H1 (cell line): ENCODE results near the gene ATP11A. TPM values are rescaled to one million over a fixed set of nuclear protein-coding genes. Genes with fewer than 3 reads are reported as not detected.

Experiments used
- CTCF ChIA-PET: fragments of 300-600 bp; sonication (Branson Sonifier 250); formaldehyde crosslinking; loops from one replicate; lab custom pipeline; 2021; ENCODE audit not compliant: partially characterized antibody; lab: Charles Lee
- POLR2A ChIA-PET: fragments of 300-600 bp; sonication (Branson Sonifier 250); formaldehyde crosslinking; loops from one replicate; lab custom pipeline; 2021; ENCODE audit warnings: inconsistent platforms; ENCODE audit not compliant: partially characterized antibody; lab: Charles Lee
- DNase-seq, 2 experiments: peaks; one replicate each; pipeline versions ENCODE4 v3.0.0 to v3.0.0-alpha.2; 2010 to 2022; ENCODE audit warnings: low spot score in 2 of 2, low read depth in 1 of 2, mixed read lengths in 1 of 2
- FAIRE-seq: peaks from 2 replicates; lab custom pipeline; 2011; peaks lifted over from hg19 to GRCh38; lab: Jason Lieb, UNC
- H2AFZ ChIP-seq: 2 replicates; pipeline ENCODE4 v1.8.1; 2012; ENCODE audit warnings: low read length, inconsistent platforms
- H2AK5ac ChIP-seq: 2 replicates; pipeline ENCODE4 v1.6.1; 2013; ENCODE audit warnings: low read depth, low read length
- H2BK120ac ChIP-seq: replicated peaks from 2 replicates; pipeline ENCODE3; 2013; ENCODE audit warnings: low read depth, low read length, inconsistent platforms
- H2BK12ac ChIP-seq: 2 replicates; pipeline ENCODE4 v1.6.1; 2013; ENCODE audit warnings: low read depth, low read length
- H2BK15ac ChIP-seq: 2 replicates; pipeline ENCODE4 v1.6.1; 2013; ENCODE audit warnings: low read length
- H2BK20ac ChIP-seq: 2 replicates; pipeline ENCODE4 v1.6.1; 2013; ENCODE audit warnings: low read length
- H2BK5ac ChIP-seq: 2 replicates; pipeline ENCODE4 v1.6.1; 2013; ENCODE audit warnings: low read depth, low read length
- H3K14ac ChIP-seq: 2 replicates; pipeline ENCODE4 v1.6.1; 2013; ENCODE audit warnings: inconsistent platforms; ENCODE audit not compliant: insufficient read length
- H3K18ac ChIP-seq: 2 replicates; pipeline ENCODE4 v1.6.1; 2013; ENCODE audit warnings: low read length; ENCODE audit errors: extremely low read depth
- H3K23ac ChIP-seq: 2 replicates; pipeline ENCODE4 v1.6.1; 2013; ENCODE audit warnings: inconsistent platforms; ENCODE audit not compliant: insufficient read length
- H3K23me2 ChIP-seq: 2 replicates; pipeline ENCODE4 v1.6.1; 2013; ENCODE audit warnings: low read depth, low read length
- H3K27ac ChIP-seq: 2 replicates; pipeline ENCODE4 v1.6.1; 2011; ENCODE audit warnings: low read depth, low read length, inconsistent platforms
- H3K27me3 ChIP-seq, 4 experiments: replicated peaks in 1 of 4; 1 replicate in 1 of 4; 2 replicates in 3 of 4; pipeline versions ENCODE4 v1.6.1 to v1.8.1; 2011 to 2013; ENCODE audit warnings: low read length in 3 of 4, mild to moderate bottlenecking in 3 of 4, inconsistent platforms in 2 of 4, mixed read lengths in 2 of 4, moderate library complexity in 1 of 4; ENCODE audit not compliant: control insufficient read depth in 3 of 4, insufficient read depth in 3 of 4; ENCODE audit errors: extremely low read depth in 1 of 4
- H3K36me3 ChIP-seq, 4 experiments: 2 replicates each; pipeline versions ENCODE4 v1.6.1 to v1.8.1; 2011 to 2013; ENCODE audit warnings: mild to moderate bottlenecking in 4 of 4, low read length in 3 of 4, moderate library complexity in 2 of 4, control low read depth in 1 of 4, inconsistent platforms in 1 of 4; ENCODE audit not compliant: insufficient read depth in 4 of 4, control insufficient read depth in 2 of 4
- H3K4ac ChIP-seq: replicated peaks from 2 replicates; pipeline ENCODE3; 2013; ENCODE audit warnings: low read length, low read depth, mixed read lengths, inconsistent platforms; ENCODE audit not compliant: insufficient read length
- H3K4me1 ChIP-seq, 4 experiments: replicated peaks in 1 of 4; 1 replicate in 1 of 4; 2 replicates in 3 of 4; pipeline versions ENCODE4 v1.6.1 to v1.8.1; 2011 to 2013; ENCODE audit warnings: low read length in 3 of 4, inconsistent platforms in 2 of 4, mixed read lengths in 1 of 4; ENCODE audit not compliant: insufficient read depth in 4 of 4, control insufficient read depth in 3 of 4
- H3K4me2 ChIP-seq, 2 experiments: 2 replicates each; pipeline versions ENCODE4 v1.6.1 to v1.8.1; 2011 to 2013; ENCODE audit warnings: low read depth in 2 of 2, low read length in 2 of 2, control low read depth in 1 of 2, inconsistent platforms in 1 of 2, mild to moderate bottlenecking in 1 of 2; ENCODE audit not compliant: insufficient read depth in 1 of 2
- H3K4me3 ChIP-seq, 4 experiments: fragments of 200-600, 300-600 bp in 1 of 4; sonication (generic), shearing (Covaris generic), sonication (Bioruptor Twin) in 1 of 4; 2 replicates each; pipeline versions ENCODE4 v1.5.1 to v1.8.1; 2011 to 2016; ENCODE audit warnings: low read length in 4 of 4, low read depth in 3 of 4, control low read depth in 2 of 4, inconsistent platforms in 2 of 4, mild to moderate bottlenecking in 2 of 4, mixed read lengths in 1 of 4, moderate library complexity in 1 of 4; ENCODE audit not compliant: insufficient read depth in 2 of 4; ENCODE audit errors: extremely low read depth in 1 of 4
- H3K56ac ChIP-seq: replicated peaks from 2 replicates; pipeline ENCODE3; 2013; ENCODE audit warnings: low read depth, mild to moderate bottlenecking, mixed read lengths, low read length, inconsistent platforms; ENCODE audit not compliant: insufficient read length
- H3K79me1 ChIP-seq: 2 replicates; pipeline ENCODE4 v1.6.1; 2013; ENCODE audit warnings: low read depth, low read length, control low read depth
- H3K79me2 ChIP-seq, 2 experiments: 2 replicates each; pipeline versions ENCODE4 v1.6.1 to v1.8.1; 2012 to 2013; ENCODE audit warnings: low read length in 2 of 2, mild to moderate bottlenecking in 2 of 2, inconsistent platforms in 1 of 2; ENCODE audit not compliant: insufficient read depth in 2 of 2, control insufficient read depth in 1 of 2
- H3K9ac ChIP-seq, 4 experiments: replicated peaks in 1 of 4; 1 replicate in 1 of 4; 2 replicates in 3 of 4; pipeline versions ENCODE4 v1.6.1 to v1.8.1; 2011 to 2013; ENCODE audit warnings: low read depth in 3 of 4, low read length in 3 of 4, control low read depth in 2 of 4, mild to moderate bottlenecking in 2 of 4, moderate library complexity in 2 of 4, inconsistent platforms in 1 of 4; ENCODE audit errors: extremely low read depth in 1 of 4
- H3K9me3 ChIP-seq, 2 experiments: 2 replicates each; pipeline versions ENCODE4 v1.6.1 to v1.8.1; 2012 to 2013; ENCODE audit warnings: mild to moderate bottlenecking in 2 of 2, moderate library complexity in 2 of 2, control low read depth in 1 of 2, inconsistent platforms in 1 of 2, low read depth in 1 of 2, low read length in 1 of 2, mixed read lengths in 1 of 2; ENCODE audit not compliant: insufficient read depth in 2 of 2
- H4K20me1 ChIP-seq, 2 experiments: replicated peaks in 1 of 2; 2 replicates each; pipeline versions ENCODE3 to v1.8.1; 2011 to 2013; ENCODE audit warnings: inconsistent platforms in 2 of 2, low read length in 2 of 2, mild to moderate bottlenecking in 1 of 2; ENCODE audit not compliant: insufficient read depth in 2 of 2, control insufficient read depth in 1 of 2
- H4K5ac ChIP-seq: 2 replicates; pipeline ENCODE4 v1.6.1; 2013; ENCODE audit warnings: low read length, low read depth, mixed read lengths, inconsistent platforms; ENCODE audit not compliant: insufficient read length
- H4K8ac ChIP-seq: 2 replicates; pipeline ENCODE4 v1.8.0; 2013; ENCODE audit warnings: mild to moderate bottlenecking, moderate library complexity, low read length, inconsistent platforms; ENCODE audit not compliant: insufficient read depth; ENCODE audit errors: extremely low read depth
- H4K91ac ChIP-seq: replicated peaks from 2 replicates; pipeline ENCODE3; 2013; ENCODE audit warnings: low read length, mixed read lengths, inconsistent platforms; ENCODE audit not compliant: insufficient read length
- whole genome bisulfite sequencing, 2 experiments: shearing (Covaris generic) in 1 of 2; methylation state at CpG; one replicate each; pipeline versions ENCODE4 v1.1.6 to v1.1.7; 2013 to 2015; ENCODE audit warnings: low lambda C conversion rate in 2 of 2, mixed read lengths in 2 of 2, inconsistent platforms in 1 of 2, low coverage in 1 of 2, missing lambda C conversion rate in 1 of 2; ENCODE audit not compliant: insufficient replicate concordance in 2 of 2, insufficient coverage in 1 of 2, insufficient read length in 1 of 2; ENCODE audit errors: extremely low coverage in 1 of 2, missing lambda C conversion rate in 1 of 2; 5-methylcytosine and 5-hydroxymethylcytosine counted together
- polyA plus RNA-seq, 7 experiments: library from polyadenylated mRNA; depleted of rRNA in 3 of 7; stranded (reverse) in 5 of 7; unstranded in 2 of 7; fragments of >200 nt in 5 of 7; fragments of 200-250 nt in 2 of 7; gene quantifications; 1 replicate in 5 of 7; 2 replicates in 1 of 7; 4 replicates in 1 of 7; pipeline versions ENCODE4 v1.2.1 to v1.2.3, GENCODE V29; 2011 to 2013; ENCODE audit warnings: missing spikeins in 2 of 7, mixed read lengths in 2 of 7
- total RNA-seq: library from RNA; stranded (reverse); fragmentation: NEBNext Ultra II Directional; extraction: Animal tissue kit (Norgen Biotek cat#: 25700); gene quantifications from 2 replicates; pipeline ENCODE4 v1.2.1, GENCODE V29; 2021

Gene ATP11A
- total and polyA plus RNA-seq, 2 of the 8 experiments (the other 6 are each of a cell fraction or from before 2014, with no cell fraction given) = 28.8 to 72.9 TPM

GRCh38 chr13:112713517-112714253 is 23.8 kb downstream of the ATP11A start:
- H4K91ac ChIP-seq = peak overlapping the region; percentile 70
- peak overlapping the region; percentile 64 for H3K4ac ChIP-seq
- H4K8ac ChIP-seq = no peak overlapping the region; the same call in 1 of the 2 replicates
- no peak overlapping the region for H2BK15ac ChIP-seq
- no peak overlapping the region for H3K9ac ChIP-seq
- H3K4me3 ChIP-seq = no peak overlapping the region
- WGBS, 2 experiments = 92% methylated on average over 12 of the region's 16 CpGs; no CpG with 5 or more reads in 1 of the 2 experiments
- H3K4me1 ChIP-seq = peaks cover 13 to 49% (median 20%) of the 10 kb centered on the region in 4 experiments
- ChIA-PET CTCF (interaction anchor here (0.6 to 1.4 kb wide), 2 partner anchors 11 to 13 kb away, joined by 3 to 5 read pairs; no protein-coding TSS in a partner anchor), POLR2A (interaction anchor here (1.1 to 3.5 kb wide), 5 partner anchors 12 to 114 kb away, joined by 3 to 19 read pairs (median 3); no protein-coding TSS in a partner anchor)
- peak overlapping the region; percentile 88; the same call in 1 of the 2 replicates for H2AK5ac ChIP-seq
- H3K27me3 ChIP-seq = no peaks in the 10 kb centered on the region
- H3K14ac ChIP-seq = no peak overlapping the region
- H3K27ac ChIP-seq = no peak overlapping the region
- H3K79me1 ChIP-seq = peaks cover 14% of the 10 kb centered on the region
- no peak overlapping the region for H2BK120ac ChIP-seq
- no peak for FAIRE-seq
- DNase-seq = no peak
- no peaks in the 10 kb centered on the region for H3K9me3 ChIP-seq
- peak overlapping the region; percentile 90; the same call in 1 of the 2 replicates for H3K18ac ChIP-seq
- H3K36me3 ChIP-seq = no peaks in the 10 kb centered on the region
- 0 out of 2 replicates have a peak overlapping the region, but pooled peaks have one; percentile 62 for H2BK12ac ChIP-seq
- no peak overlapping the region for H4K5ac ChIP-seq
- no peaks in the 10 kb centered on the region for H4K20me1 ChIP-seq
- H3K56ac ChIP-seq = no peak overlapping the region
- H2BK20ac ChIP-seq = peak overlapping the region; percentile 38; the same call in 1 of the 2 replicates
- H3K4me2 ChIP-seq = no peak overlapping the region
- no peak overlapping the region for H3K23ac ChIP-seq
- H3K79me2 ChIP-seq = peaks cover 0 to 62% of the 10 kb centered on the region in 2 experiments; a peak in 2 of 4 replicates
- peak overlapping the region; percentile 66; the same call in 1 of the 2 replicates for H2BK5ac ChIP-seq
- no peaks in the 10 kb centered on the region; the same call in 1 of the 2 replicates for H3K23me2 ChIP-seq
- H2AFZ ChIP-seq = no peak overlapping the region
